ENCODE measurements around the gene PTDSS2. TPM values are rescaled to one million over a fixed set of nuclear protein-coding genes. Genes with fewer than 3 reads are reported as not detected.

The PTDSS2 gene
- total and polyA plus RNA-seq, 2 of the 4 experiments (the other 2 are of a cell fraction): 23.5 to 26.6 TPM

GRCh38 chr11:490930-491260 lies 40.8 kb downstream of the PTDSS2 start:
- Histone ChIP-seq H3K4ac (ENCODE audit: low read depth, low read length) (no peak overlapping the region), H3K18ac (ENCODE audit: low read depth, low read length) (no peak overlapping the region), H3K9me1 (ENCODE audit: insufficient read depth, low read length) (no peaks in the 10 kb centered on the region), H3K56ac (ENCODE audit: extremely low read depth, insufficient read depth, low read length) (no peak overlapping the region), H2AK5ac (ENCODE audit: low read depth, low read length) (no peak overlapping the region), H4K5ac (ENCODE audit: low read depth, low read length) (no peak overlapping the region), H2BK120ac (ENCODE audit: low read depth, low read length) (no peak overlapping the region), H3K9ac (ENCODE audit: low read depth, low read length) (no peak overlapping the region), H2AK9ac (replicated peaks; ENCODE audit: low read depth, low read length, poor library complexity) (no peak overlapping the region), H4K20me1 (ENCODE audit: insufficient read depth, low read length) (peaks cover 5% of the 10 kb centered on the region), H3K36me3 (ENCODE audit: control insufficient read depth, insufficient read depth, low read length) (peaks cover 38% of the 10 kb centered on the region), H4K91ac (ENCODE audit: insufficient read depth, low read depth, low read length) (no peak overlapping the region), H2AFZ (replicated peaks; ENCODE audit: low read length, poor library complexity) (no peak overlapping the region), H3K4me2 (ENCODE audit: low read depth, low read length) (no peak overlapping the region), H3K79me1 (ENCODE audit: low read depth in 1 of 2, low read length in 2 of 2) (peaks cover 0 to 14% of the 10 kb centered on the region in 2 experiments; a peak in 2 of 4 replicates), H2BK15ac (ENCODE audit: low read depth, low read length) (no peak overlapping the region), H2BK5ac (ENCODE audit: low read depth, low read length, poor library complexity, severe bottlenecking) (no peak overlapping the region), H3K23ac (ENCODE audit: low read depth, low read length) (no peak overlapping the region), H2BK20ac (ENCODE audit: low read depth, low read length) (no peak overlapping the region), H3K14ac (replicated peaks; ENCODE audit: low read depth, low read length) (no peak overlapping the region), H3K4me1 (ENCODE audit: control insufficient read depth, insufficient read depth, low read length) (no peaks in the 10 kb centered on the region), H3K9me3 (ENCODE audit: control insufficient read depth, insufficient read depth, low read length) (no peaks in the 10 kb centered on the region), H3K4me3 (ENCODE audit: insufficient read depth, low read depth, low read length) (no peak overlapping the region), H4K8ac (ENCODE audit: low read depth in 2 of 2, low read length in 2 of 2) (no peak overlapping the region), H3K27me3 (ENCODE audit: control insufficient read depth, insufficient read depth, low read length) (no peaks in the 10 kb centered on the region), H3K27ac (ENCODE audit: insufficient read depth, low read length) (no peak overlapping the region)
- dilution Hi-C loops (cut with HindIII; ENCODE audit: low sequenced_read_pairs, unreplicated experiment) (no loop called here), in situ Hi-C loops (cut with MboI; ENCODE audit: low sequenced_read_pairs) (no loop called here), intact Hi-C loops (cut with micrococcal nuclease) (no loop called here)
- ATAC-seq (ENCODE audit: low read depth) (no peak), DNase-seq (no peak)
- CTCF ChIA-PET: no interaction called here
- no TSS peak for BruUV-seq (replicated peaks)
- POLR2A ChIA-PET (ENCODE audit: unreplicated experiment): no interaction called here
- TF ChIP-seq CTCF (conservative IDR thresholded peaks at IDR 0.05; ENCODE audit: low read depth, low read length) (no peak), RAD21 (IDR thresholded peaks at IDR 0.05; ENCODE audit: low read length) (no peak), USF2 (IDR thresholded peaks at IDR 0.05; ENCODE audit: low read depth, low read length) (no peak), MXI1 (IDR thresholded peaks at IDR 0.05; ENCODE audit: borderline replicate concordance, low read depth, low read length) (no peak), MAZ (IDR thresholded peaks at IDR 0.05; ENCODE audit: borderline replicate concordance, low read depth, low read length) (no peak), NFE2L2 (IDR thresholded peaks at IDR 0.05; ENCODE audit: low read depth, low read length) (no peak), CHD1 (IDR thresholded peaks at IDR 0.05; ENCODE audit: low read depth, low read length) (no peak), SMC3 (IDR thresholded peaks at IDR 0.05; ENCODE audit: low read depth, low read length) (no peak), RCOR1 (IDR thresholded peaks at IDR 0.05; ENCODE audit: insufficient replicate concordance, low read length) (no peak), POLR2A (IDR thresholded peaks at IDR 0.05; ENCODE audit: low read depth, low read length) (no peak), ELK1 (IDR thresholded peaks at IDR 0.05; ENCODE audit: borderline replicate concordance, low read depth, low read length) (no peak), BHLHE40 (IDR thresholded peaks at IDR 0.05; ENCODE audit: low read depth, low read length) (no peak), MAFK (IDR thresholded peaks at IDR 0.05; ENCODE audit: low read depth, low read length) (no peak), FOS (IDR thresholded peaks at IDR 0.05; ENCODE audit: low read depth, low read length) (no peak), RFX5 (IDR thresholded peaks at IDR 0.05; ENCODE audit: low read depth, low read length) (no peak), CEBPB (IDR thresholded peaks at IDR 0.05; ENCODE audit: low read depth, low read length) (no peak)
- 100% methylated on average over 2 of the region's 15 CpGs; no CpG with 5 or more reads in 1 of the 2 experiments for WGBS, 2 experiments (ENCODE audit: extremely low coverage in 2 of 2, insufficient read length in 1 of 2)
